Esophagus (tissue), 2 donors: ENCODE data around the gene EYS. TPM values are rescaled to one million over a fixed set of nuclear protein-coding genes. Genes with fewer than 3 reads are reported as not detected.

Experiments
- H3K27ac ChIP-seq, 2 donors: one replicate each; pipeline ENCODE4 v1.5.1; 2013; ENCODE audit warnings: low read depth in 2 of 2, mild to moderate bottlenecking in 2 of 2, inconsistent platforms in 1 of 2, low read length in 1 of 2, moderate library complexity in 1 of 2
- H3K27me3 ChIP-seq, 2 donors: one replicate each; pipeline ENCODE4 v1.6.1; 2013; ENCODE audit warnings: low read length in 2 of 2, control low read depth in 1 of 2, mild to moderate bottlenecking in 1 of 2; ENCODE audit not compliant: insufficient read depth in 2 of 2, control insufficient read depth in 1 of 2
- H3K36me3 ChIP-seq, 2 donors: one replicate each; pipeline ENCODE4 v1.6.1; 2013; ENCODE audit warnings: low read length in 1 of 2; ENCODE audit not compliant: control insufficient read depth in 2 of 2, insufficient read depth in 2 of 2
- H3K4me1 ChIP-seq, 2 donors: one replicate each; pipeline ENCODE4 v1.6.1; 2013; ENCODE audit warnings: low read length in 1 of 2; ENCODE audit not compliant: control insufficient read depth in 2 of 2, insufficient read depth in 2 of 2
- H3K4me3 ChIP-seq, 2 donors: one replicate each; pipeline ENCODE4 v1.5.1; 2013; ENCODE audit warnings: low read length in 2 of 2, mild to moderate bottlenecking in 2 of 2, low read depth in 1 of 2, moderate library complexity in 1 of 2
- H3K9me3 ChIP-seq, 2 donors: one replicate each; pipeline ENCODE4 v1.6.1; 2013; ENCODE audit warnings: mild to moderate bottlenecking in 2 of 2, low read depth in 1 of 2, low read length in 1 of 2, moderate library complexity in 1 of 2; ENCODE audit not compliant: control insufficient read depth in 2 of 2, insufficient read depth in 1 of 2
- WGBS, 2 donors: extraction: QIAGEN DNeasy Blood & Tissue Kit; methylation state at CpG; one replicate each; pipeline ENCODE4 v1.1.7; 2013; 5-methylcytosine and 5-hydroxymethylcytosine counted together
- polyA plus RNA-seq, 2 donors: library from polyadenylated mRNA; stranded (reverse); fragments of 200-250 nt; gene quantifications; one replicate each; pipeline ENCODE4 v1.2.3, GENCODE V29; 2013
- donor health status: healthy with polysubstance abuse.
- donor health status: Bipolar disorder and iron deficiency.

Gene EYS
- polyA plus RNA-seq, 2 donors: not detected

DNA sequence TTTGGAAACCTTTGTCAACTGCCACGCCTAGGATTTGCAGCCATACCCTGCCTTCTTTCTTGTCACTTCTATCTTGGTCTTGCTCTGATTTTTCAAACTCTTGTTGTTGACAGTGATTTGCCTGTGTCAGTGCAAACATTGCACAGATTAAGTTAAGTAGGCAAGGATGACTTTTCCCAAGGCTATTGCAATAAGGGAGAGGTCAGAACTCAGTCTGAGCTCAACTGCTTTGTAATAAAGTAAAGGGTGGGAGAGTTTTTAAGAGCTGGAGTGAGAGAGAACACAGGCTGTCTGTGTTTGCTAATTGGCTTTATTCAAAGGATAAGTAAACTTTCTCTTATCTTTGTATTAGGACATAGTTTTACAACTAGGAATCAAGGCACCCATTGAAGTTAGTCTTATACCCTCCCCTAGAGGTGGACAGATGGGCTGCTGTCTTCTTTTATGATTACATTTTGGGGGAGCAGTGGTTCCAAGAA, 1622.8 kb downstream of the EYS start:
- Histone ChIP-seq H3K9me3 (no peaks in the 10 kb centered on the region), H3K36me3 (no peaks in the 10 kb centered on the region), H3K27me3 (no peaks in the 10 kb centered on the region), H3K4me1 (no peaks in the 10 kb centered on the region), H3K27ac (no peak overlapping the region), H3K4me3 (no peak overlapping the region)
- WGBS, 2 donors: 56 to 65% methylated on average over 1 of the region's 1 CpG

DNA sequence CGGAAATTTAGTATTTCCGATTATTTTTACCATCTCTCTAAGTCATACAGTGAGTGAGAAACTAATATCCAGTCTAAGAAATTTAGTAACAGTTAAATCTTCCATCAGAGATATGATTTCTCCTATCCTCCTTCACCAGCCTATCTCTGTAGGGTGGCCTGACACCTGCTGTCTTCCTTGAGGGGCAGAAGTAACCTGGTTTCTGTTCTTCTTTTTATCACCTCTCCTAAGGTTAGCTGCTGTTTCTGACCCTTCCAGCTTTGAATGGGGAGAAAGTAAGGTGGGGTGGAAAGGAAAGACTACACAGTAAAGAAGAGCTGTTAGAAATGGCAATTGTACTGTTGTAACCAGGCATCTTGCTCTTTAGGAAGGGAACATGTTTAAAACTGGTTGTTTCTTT, 1623.8 kb downstream of the EYS start:
- Histone ChIP-seq H3K27me3 (no peaks in the 10 kb centered on the region), H3K27ac (no peak overlapping the region), H3K9me3 (no peaks in the 10 kb centered on the region), H3K4me3 (no peak overlapping the region), H3K4me1 (no peaks in the 10 kb centered on the region), H3K36me3 (no peaks in the 10 kb centered on the region)
- WGBS, 2 donors: 86 to 91% methylated on average over 2 of the region's 2 CpGs

DNA sequence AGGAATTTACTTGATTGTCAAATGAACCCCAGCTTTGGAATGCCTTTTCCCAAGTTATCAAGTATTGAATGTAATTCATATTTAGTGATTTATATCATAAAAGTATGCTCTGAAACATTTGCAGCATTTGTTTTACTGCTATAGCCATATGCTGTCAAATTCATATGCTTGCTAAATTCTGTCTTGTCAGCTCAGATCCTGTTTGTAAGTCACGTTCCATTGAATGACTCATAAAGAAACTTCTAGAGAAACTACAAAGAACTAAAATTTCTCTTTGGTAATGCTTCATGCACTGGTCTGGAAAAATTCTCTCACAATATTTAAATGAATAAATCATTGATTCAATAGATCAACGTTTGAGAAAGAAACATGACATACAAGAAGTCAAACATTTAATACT, 1625.6 kb downstream of the EYS start:
- no peaks in the 10 kb centered on the region for H3K27me3 ChIP-seq
- H3K27ac ChIP-seq: no peak overlapping the region
- no peak overlapping the region for H3K4me3 ChIP-seq
- no peaks in the 10 kb centered on the region for H3K36me3 ChIP-seq
- H3K4me1 ChIP-seq: no peaks in the 10 kb centered on the region
- no peaks in the 10 kb centered on the region for H3K9me3 ChIP-seq
- 22 to 35% methylated on average over 2 of the region's 2 CpGs for WGBS, 2 donors

DNA sequence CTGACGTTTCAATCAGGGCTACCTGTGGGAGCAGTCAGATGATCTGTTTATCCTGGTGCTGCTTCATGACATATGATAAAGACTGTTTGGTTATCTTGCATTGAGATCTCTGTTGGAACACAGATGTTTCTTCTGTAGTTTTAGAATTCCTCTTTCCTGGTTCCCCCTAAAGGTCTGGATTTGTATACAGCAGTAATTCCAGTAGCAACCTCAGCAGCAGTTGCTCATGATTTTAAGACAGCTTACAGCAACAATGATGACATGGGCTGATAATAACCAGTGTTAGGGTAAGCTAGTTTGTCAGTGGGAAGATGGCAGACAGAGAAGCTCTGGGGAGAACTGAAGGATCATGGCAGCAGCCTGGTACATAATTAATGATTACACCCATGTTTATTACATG, 1632.0 kb downstream of the EYS start:
- no peaks in the 10 kb centered on the region for H3K36me3 ChIP-seq
- H3K27ac ChIP-seq: no peak overlapping the region
- no peaks in the 10 kb centered on the region for H3K4me1 ChIP-seq
- H3K4me3 ChIP-seq: no peak overlapping the region
- 45 to 51% methylated on average over 1 of the region's 1 CpG for WGBS, 2 donors
- no peaks in the 10 kb centered on the region for H3K9me3 ChIP-seq
- H3K27me3 ChIP-seq: no peaks in the 10 kb centered on the region

DNA sequence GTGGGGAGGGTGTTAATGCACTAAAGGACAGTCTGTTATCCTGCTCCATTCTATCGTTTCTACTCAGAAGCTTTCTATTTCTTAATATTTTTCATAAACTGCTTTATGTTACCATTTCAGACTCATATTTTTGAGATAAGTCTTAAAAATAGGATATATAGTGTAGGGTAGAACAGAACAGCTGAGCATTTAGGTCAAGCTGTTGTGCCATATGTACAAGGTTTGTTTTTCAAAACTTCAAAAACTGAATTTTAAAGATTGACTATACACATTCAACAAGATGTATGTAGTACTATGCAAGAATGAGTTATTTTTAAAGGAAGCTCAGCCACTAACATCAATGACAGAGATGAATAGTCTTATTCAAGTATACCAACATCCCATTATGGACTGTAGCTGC, 1634.3 kb downstream of the EYS start:
- no peaks in the 10 kb centered on the region for H3K27me3 ChIP-seq
- H3K9me3 ChIP-seq: no peaks in the 10 kb centered on the region
- WGBS, 2 donors: 64 to 76% methylated on average over 1 of the region's 1 CpG
- no peaks in the 10 kb centered on the region for H3K4me1 ChIP-seq
- H3K4me3 ChIP-seq: no peak overlapping the region
- no peaks in the 10 kb centered on the region for H3K36me3 ChIP-seq
- no peak overlapping the region for H3K27ac ChIP-seq

DNA sequence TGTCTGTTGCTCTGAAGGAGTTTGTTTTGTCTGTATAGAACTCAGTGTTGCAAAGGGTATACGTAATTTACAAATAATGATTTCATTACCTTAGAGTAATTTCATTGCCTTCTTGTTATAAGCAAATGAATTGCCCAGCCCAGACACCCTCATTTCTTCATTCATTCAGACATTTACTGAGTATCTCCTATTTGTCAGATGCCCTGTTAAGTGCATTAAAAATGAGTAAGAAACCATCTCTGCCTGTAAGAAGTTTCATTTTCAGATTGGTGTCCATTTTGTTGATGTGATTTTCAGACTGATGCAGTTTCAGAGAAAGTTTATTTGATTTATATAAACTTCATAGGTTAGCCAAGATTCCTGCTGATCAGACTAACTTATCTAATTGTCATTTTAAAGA, 1642.1 kb downstream of the EYS start:
- Histone ChIP-seq H3K27me3 (no peaks in the 10 kb centered on the region), H3K9me3 (no peaks in the 10 kb centered on the region), H3K4me1 (no peaks in the 10 kb centered on the region), H3K4me3 (no peak overlapping the region), H3K27ac (no peak overlapping the region), H3K36me3 (no peaks in the 10 kb centered on the region)
- 74 to 79% methylated on average over 1 of the region's 1 CpG for WGBS, 2 donors

DNA sequence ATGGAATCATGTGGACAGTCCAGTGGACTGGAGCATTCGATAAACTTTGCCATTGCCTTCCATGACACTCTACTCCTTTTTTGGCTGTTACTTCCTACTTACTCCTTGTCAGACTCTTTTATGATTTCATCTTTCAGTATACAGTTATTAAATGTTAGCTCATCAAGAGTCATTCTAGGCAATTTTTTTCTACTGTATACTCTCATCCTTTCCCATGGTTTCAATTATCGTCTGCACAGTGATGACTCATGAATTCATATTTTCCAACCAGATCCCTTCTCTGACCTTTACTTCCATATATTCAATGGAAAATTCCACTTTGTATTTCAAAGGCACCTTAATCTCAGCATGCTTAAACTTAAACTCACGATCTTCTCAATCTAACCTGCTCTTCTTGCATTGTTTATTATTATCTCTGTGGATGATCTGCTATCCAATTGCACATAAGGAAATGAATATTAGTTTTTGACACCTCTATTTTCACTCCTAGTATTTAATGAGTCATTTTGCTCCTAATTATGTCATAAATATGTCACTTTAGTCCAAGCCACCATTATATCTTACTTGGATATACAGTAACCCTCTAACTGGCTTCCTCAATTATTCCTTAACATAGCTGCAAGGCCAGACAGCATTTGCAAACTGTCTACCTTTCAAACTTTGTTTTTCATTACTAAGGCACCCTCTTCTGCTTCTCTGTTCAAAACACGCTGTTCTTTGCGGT, 1643.9 kb downstream of the EYS start:
- no peaks in the 10 kb centered on the region for H3K27me3 ChIP-seq
- no peaks in the 10 kb centered on the region for H3K9me3 ChIP-seq
- H3K27ac ChIP-seq: no peak overlapping the region
- H3K4me1 ChIP-seq: no peaks in the 10 kb centered on the region
- WGBS, 2 donors: 77 to 83% methylated on average over 5 of the region's 5 CpGs
- no peak overlapping the region for H3K4me3 ChIP-seq
- no peaks in the 10 kb centered on the region for H3K36me3 ChIP-seq

DNA sequence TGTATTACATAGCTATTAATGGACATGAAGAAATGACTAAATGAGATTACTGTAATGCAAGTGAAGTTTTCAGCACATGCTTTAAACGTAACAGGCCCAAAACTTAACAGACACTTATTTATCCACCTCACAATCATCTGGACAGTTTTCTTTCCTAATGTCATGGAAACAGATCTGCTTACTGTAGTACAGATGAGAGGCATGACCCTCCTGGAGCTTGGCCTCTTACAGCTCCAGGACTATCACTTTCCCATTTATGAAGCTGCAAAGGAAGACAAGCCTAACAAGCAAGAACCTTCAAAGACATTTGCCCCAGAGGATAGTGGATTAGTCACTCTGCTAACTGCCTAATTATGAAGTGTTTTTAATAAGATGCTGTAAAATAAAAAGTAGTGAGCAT, 1652.2 kb downstream of the EYS start:
- H3K9me3 ChIP-seq: no peaks in the 10 kb centered on the region
- no peaks in the 10 kb centered on the region for H3K27me3 ChIP-seq
- H3K4me1 ChIP-seq: no peaks in the 10 kb centered on the region
- H3K4me3 ChIP-seq: no peak overlapping the region
- no peak overlapping the region for H3K27ac ChIP-seq
- no peaks in the 10 kb centered on the region for H3K36me3 ChIP-seq
- 74 to 92% methylated on average over 1 of the region's 1 CpG for WGBS, 2 donors

DNA sequence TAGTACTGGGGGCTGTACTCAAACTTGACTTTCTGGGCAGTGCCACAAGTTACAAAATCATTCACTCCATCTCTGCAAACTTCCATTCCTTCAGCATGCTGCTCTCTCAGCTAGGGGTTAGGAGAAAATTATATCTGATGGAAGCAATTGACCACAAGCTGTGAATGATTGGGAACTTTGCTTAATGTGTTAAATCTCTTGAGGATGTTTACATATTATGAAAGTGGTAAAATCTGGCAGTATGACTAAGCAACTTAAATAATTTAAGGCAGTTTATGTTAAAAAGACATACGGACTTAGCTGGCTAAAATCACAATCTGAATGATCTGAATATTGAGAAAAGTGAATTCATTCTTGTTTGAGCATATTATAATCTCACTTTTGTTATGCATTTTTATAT, 1656.4 kb downstream of the EYS start:
- 41 to 42% methylated on average over 1 of the region's 1 CpG for WGBS, 2 donors
- no peak overlapping the region for H3K27ac ChIP-seq
- no peaks in the 10 kb centered on the region for H3K9me3 ChIP-seq

DNA sequence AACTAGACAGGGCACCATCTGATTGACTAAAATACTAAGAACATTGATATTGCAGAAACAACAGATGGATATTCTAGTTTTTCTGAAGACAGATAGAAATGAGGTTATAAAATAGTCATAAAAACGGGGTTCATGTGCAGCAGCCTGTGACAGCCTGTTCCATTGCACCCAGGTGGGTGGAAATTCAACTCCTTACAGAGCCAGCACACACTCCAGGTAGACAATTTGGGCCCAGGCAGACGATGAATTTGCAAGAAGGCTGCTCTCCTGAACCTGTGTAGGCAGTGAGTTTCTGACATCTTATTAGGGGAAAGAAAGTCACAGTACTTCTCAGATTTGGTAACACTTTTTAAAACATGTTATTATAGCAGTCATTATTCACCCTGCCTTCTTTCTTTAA, 1657.3 kb downstream of the EYS start:
- Histone ChIP-seq H3K9me3 (no peaks in the 10 kb centered on the region), H3K27ac (no peak overlapping the region), H3K4me3 (no peak overlapping the region), H3K36me3 (no peaks in the 10 kb centered on the region), H3K27me3 (no peaks in the 10 kb centered on the region), H3K4me1 (no peaks in the 10 kb centered on the region)
- WGBS, 2 donors: 34 to 45% methylated on average over 2 of the region's 2 CpGs

More for the DNA sequence above, 1656.4 kb downstream of the EYS start:
- H3K4me3 ChIP-seq: no peak overlapping the region
- H3K4me1 ChIP-seq: no peaks in the 10 kb centered on the region
- no peaks in the 10 kb centered on the region for H3K36me3 ChIP-seq
- no peaks in the 10 kb centered on the region for H3K27me3 ChIP-seq
